ENCODE data around the gene ASB6.

Gene ASB6

GRCh38 chr9:129653823-129654553 lies 12.0 kb upstream of the ASB6 start:
- Histone ChIP-seq H2AFZ (no peak overlapping the region), H3K4me3 (ENCODE audit: low read depth, low read length) (no peak overlapping the region), H3K4me1 (no peaks in the 10 kb centered on the region), H3K79me2 (no peaks in the 10 kb centered on the region), H3K27me3 (ENCODE audit: control insufficient read depth, insufficient read depth, low read length) (no peaks in the 10 kb centered on the region), H3K27ac (no peak overlapping the region), H3K36me3 (ENCODE audit: control insufficient read depth, insufficient read depth, low read length) (no peaks in the 10 kb centered on the region), H3K9me3 (ENCODE audit: control insufficient read depth, low read length) (no peaks in the 10 kb centered on the region), H3K4me2 (ENCODE audit: low read length) (no peak overlapping the region), H3K9ac (no peak overlapping the region)
- TF ChIP-seq CTCF (IDR thresholded peaks at IDR 0.05), result no peak

- H3K9ac ChIP-seq, result no peak overlapping the region
- H3K4me1 ChIP-seq, result no peaks in the 10 kb centered on the region
- H2AFZ ChIP-seq, result no peak overlapping the region
- H3K79me2 ChIP-seq, result no peaks in the 10 kb centered on the region
- H3K4me3 ChIP-seq (ENCODE audit: low read depth, low read length), result no peak overlapping the region
- TF ChIP-seq CTCF (IDR thresholded peaks at IDR 0.05), result no peak
- H3K27ac ChIP-seq, result no peak overlapping the region
- H3K4me2 ChIP-seq (ENCODE audit: low read length), result no peak overlapping the region
- H3K27me3 ChIP-seq (ENCODE audit: control insufficient read depth, insufficient read depth, low read length), result no peaks in the 10 kb centered on the region
- no peaks in the 10 kb centered on the region for H3K9me3 ChIP-seq (ENCODE audit: control insufficient read depth, low read length)
- H3K36me3 ChIP-seq (ENCODE audit: control insufficient read depth, insufficient read depth, low read length), result no peaks in the 10 kb centered on the region
Observed at GRCh38 chr9:129650680-129651235, 8.8 kb upstream of the ASB6 start.

GRCh38 chr9:129649726-129650679 lies 8.1 kb upstream of the ASB6 start:
- Histone ChIP-seq H3K27me3 (ENCODE audit: control insufficient read depth, insufficient read depth, low read length) (no peaks in the 10 kb centered on the region), H3K36me3 (ENCODE audit: control insufficient read depth, insufficient read depth, low read length) (no peaks in the 10 kb centered on the region), H3K4me2 (ENCODE audit: low read length) (no peak overlapping the region), H3K9me3 (ENCODE audit: control insufficient read depth, low read length) (no peaks in the 10 kb centered on the region), H3K79me2 (no peaks in the 10 kb centered on the region), H3K27ac (no peak overlapping the region), H3K9ac (no peak overlapping the region), H3K4me1 (no peaks in the 10 kb centered on the region), H2AFZ (no peak overlapping the region), H3K4me3 (ENCODE audit: low read depth, low read length) (no peak overlapping the region)
- no peak for TF ChIP-seq CTCF (IDR thresholded peaks at IDR 0.05)

GRCh38 chr9:129648764-129649115 lies 6.8 kb upstream of the ASB6 start:
- no peaks in the 10 kb centered on the region for H3K36me3 ChIP-seq (ENCODE audit: control insufficient read depth, insufficient read depth, low read length)
- no peak overlapping the region for H3K27ac ChIP-seq
- no peak for TF ChIP-seq CTCF (IDR thresholded peaks at IDR 0.05)
- no peak overlapping the region for H2AFZ ChIP-seq
- no peaks in the 10 kb centered on the region for H3K79me2 ChIP-seq
- H3K9ac ChIP-seq, result no peak overlapping the region
- H3K27me3 ChIP-seq (ENCODE audit: control insufficient read depth, insufficient read depth, low read length), result no peaks in the 10 kb centered on the region
- no peak overlapping the region for H3K4me2 ChIP-seq (ENCODE audit: low read length)
- no peak overlapping the region for H3K4me3 ChIP-seq (ENCODE audit: low read depth, low read length)
- H3K9me3 ChIP-seq (ENCODE audit: control insufficient read depth, low read length), result no peaks in the 10 kb centered on the region
- no peaks in the 10 kb centered on the region for H3K4me1 ChIP-seq

Data from parathyroid adenoma (tissue), 2 donors.